ENCODE data around the gene KDM4F. TPM values are rescaled to one million over a fixed set of nuclear protein-coding genes. Genes with fewer than 3 reads are reported as not detected.
A peak's percentile ranks its signal among the peaks of the same experiment; 100 is the strongest.

The KDM4F gene
- polyA plus RNA-seq, 2 donors = not detected

DNA sequence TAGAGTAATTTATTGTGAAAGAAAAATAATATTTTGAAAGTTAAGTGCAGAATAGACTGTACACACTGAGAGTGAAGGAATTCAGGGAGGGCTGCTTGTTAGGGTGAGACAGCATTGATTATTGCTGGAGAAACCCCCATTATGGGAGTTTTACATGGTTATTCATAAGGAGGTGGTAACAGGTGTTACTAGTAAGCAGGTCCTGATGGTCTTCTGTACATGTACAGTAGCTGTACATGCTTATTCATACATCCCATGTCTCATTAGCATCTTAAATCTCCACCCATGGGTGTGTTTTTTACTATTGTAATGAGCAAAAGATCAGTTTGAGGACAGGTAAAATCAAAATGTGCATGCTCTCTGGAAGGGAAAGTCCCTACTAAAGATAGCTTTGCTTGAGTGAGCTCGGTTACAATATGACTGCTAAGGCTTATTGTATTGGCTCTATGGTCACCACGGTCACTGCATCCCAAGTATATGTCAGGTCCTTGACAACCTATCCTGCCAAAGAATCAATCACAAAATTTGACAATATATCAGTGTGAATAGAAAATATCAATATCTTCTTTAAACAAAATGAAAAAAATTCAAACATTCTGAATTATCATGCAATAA lies 6.2 kb downstream of the KDM4F start:
- 40 to 50% methylated on average over 2 of the region's 2 CpGs for WGBS, 2 donors
- H3K27me3 ChIP-seq (ENCODE audit: control insufficient read depth in 1 of 2, insufficient read depth in 2 of 2, low read length in 2 of 2) = peaks cover 0 to 3% of the 10 kb centered on the region in 2 donors

DNA sequence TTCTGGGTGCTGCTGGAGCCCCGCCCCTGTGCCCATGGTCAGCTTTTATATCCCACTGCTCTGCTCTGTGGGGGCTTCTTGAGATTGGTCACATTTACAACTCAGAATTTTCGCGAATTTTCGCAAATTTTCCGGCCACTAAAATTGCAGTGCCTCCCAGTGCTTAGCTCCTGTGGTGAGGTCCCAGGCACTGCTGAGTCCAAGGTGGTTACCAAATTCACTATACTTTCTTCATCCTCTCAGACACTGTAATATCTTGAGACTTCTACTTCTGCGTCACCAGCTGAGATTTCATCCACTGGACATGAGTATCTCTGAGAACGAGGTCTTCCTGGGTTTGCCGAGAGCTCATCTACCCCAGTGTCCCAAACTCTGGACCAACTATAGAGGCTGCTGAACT lies 8.7 kb downstream of the KDM4F start:
- Histone ChIP-seq H3K27me3 (ENCODE audit: control insufficient read depth in 1 of 2, insufficient read depth in 2 of 2, low read length in 2 of 2) (peaks cover 0 to 3% of the 10 kb centered on the region in 2 donors), H3K36me3 (ENCODE audit: control insufficient read depth in 2 of 2, insufficient read depth in 2 of 2, low read length in 1 of 2) (no peaks in the 10 kb centered on the region), H3K4me3 (ENCODE audit: low read depth in 1 of 2, low read length in 2 of 2) (no peak overlapping the region), H3K4me1 (ENCODE audit: control insufficient read depth in 2 of 2, insufficient read depth in 2 of 2, low read length in 1 of 2) (no peaks in the 10 kb centered on the region), H3K27ac (ENCODE audit: low read depth in 2 of 2, low read length in 1 of 2) (no peak overlapping the region), H3K9me3 (ENCODE audit: control insufficient read depth in 2 of 2, insufficient read depth in 1 of 2, low read depth in 1 of 2, low read length in 1 of 2) (no peaks in the 10 kb centered on the region)
- WGBS, 2 donors = 95 to 97% methylated on average over 8 of the region's 8 CpGs

More for the DNA sequence above, 6.2 kb downstream of the KDM4F start:
- Histone ChIP-seq H3K4me3 (ENCODE audit: low read depth in 1 of 2, low read length in 2 of 2) (no peak overlapping the region), H3K4me1 (ENCODE audit: control insufficient read depth in 2 of 2, insufficient read depth in 2 of 2, low read length in 1 of 2) (no peaks in the 10 kb centered on the region), H3K9me3 (ENCODE audit: control insufficient read depth in 2 of 2, insufficient read depth in 1 of 2, low read depth in 1 of 2, low read length in 1 of 2) (no peaks in the 10 kb centered on the region), H3K36me3 (ENCODE audit: control insufficient read depth in 2 of 2, insufficient read depth in 2 of 2, low read length in 1 of 2) (no peaks in the 10 kb centered on the region), H3K27ac (ENCODE audit: low read depth in 2 of 2, low read length in 1 of 2) (no peak overlapping the region)

DNA sequence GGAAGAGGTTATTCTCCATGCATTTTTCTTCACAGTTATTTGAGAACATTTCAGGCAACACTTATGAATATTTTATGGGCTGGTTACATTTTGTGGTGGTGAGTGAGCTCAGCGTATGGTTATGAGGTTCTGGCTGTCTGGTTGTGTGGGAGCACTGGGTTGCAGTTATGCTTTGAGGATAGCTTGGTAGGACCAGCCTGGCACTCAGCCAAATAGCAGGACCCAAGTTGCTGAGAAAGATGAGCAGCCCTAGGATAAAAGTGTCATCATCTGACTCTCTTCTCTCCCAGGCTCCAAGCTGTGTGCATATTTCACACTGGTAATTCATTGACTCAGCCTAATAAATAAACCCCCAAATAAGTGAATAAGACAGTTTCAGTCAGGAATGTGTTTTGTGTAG lies 9.4 kb downstream of the KDM4F start:
- Histone ChIP-seq H3K27ac (ENCODE audit: low read depth in 2 of 2, low read length in 1 of 2) (no peak overlapping the region), H3K36me3 (ENCODE audit: control insufficient read depth in 2 of 2, insufficient read depth in 2 of 2, low read length in 1 of 2) (no peaks in the 10 kb centered on the region), H3K27me3 (ENCODE audit: control insufficient read depth in 1 of 2, insufficient read depth in 2 of 2, low read length in 2 of 2) (peaks cover 0 to 3% of the 10 kb centered on the region in 2 donors), H3K9me3 (ENCODE audit: control insufficient read depth in 2 of 2, insufficient read depth in 1 of 2, low read depth in 1 of 2, low read length in 1 of 2) (no peaks in the 10 kb centered on the region), H3K4me1 (ENCODE audit: control insufficient read depth in 2 of 2, insufficient read depth in 2 of 2, low read length in 1 of 2) (no peaks in the 10 kb centered on the region), H3K4me3 (ENCODE audit: low read depth in 1 of 2, low read length in 2 of 2) (no peak overlapping the region)
- 91 to 97% methylated on average over 1 of the region's 1 CpG for WGBS, 2 donors

DNA sequence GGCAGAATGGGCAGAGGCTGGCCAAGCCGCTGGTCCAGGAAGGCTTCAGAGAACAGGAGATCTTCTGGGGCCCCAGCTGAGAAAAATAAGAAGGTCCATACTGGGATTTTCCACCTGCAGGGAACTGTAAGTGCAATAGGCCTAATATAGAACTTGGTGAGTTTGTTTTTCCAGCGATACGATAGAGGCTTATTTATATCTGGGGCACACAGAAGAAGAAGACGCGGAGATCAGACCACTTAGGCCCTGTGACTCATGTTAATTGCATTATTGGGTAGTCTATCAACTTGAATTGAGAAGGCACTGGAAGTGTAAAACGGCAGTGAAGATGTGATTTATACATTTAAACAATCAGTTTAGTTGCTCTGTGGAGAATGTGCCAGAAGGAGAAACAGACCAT lies 9.8 kb downstream of the KDM4F start:
- Histone ChIP-seq H3K27me3 (ENCODE audit: control insufficient read depth in 1 of 2, insufficient read depth in 2 of 2, low read length in 2 of 2) (peaks cover 0 to 3% of the 10 kb centered on the region in 2 donors), H3K27ac (ENCODE audit: low read depth in 2 of 2, low read length in 1 of 2) (no peak overlapping the region), H3K4me1 (ENCODE audit: control insufficient read depth in 2 of 2, insufficient read depth in 2 of 2, low read length in 1 of 2) (no peaks in the 10 kb centered on the region), H3K4me3 (ENCODE audit: low read depth in 1 of 2, low read length in 2 of 2) (no peak overlapping the region), H3K9me3 (ENCODE audit: control insufficient read depth in 2 of 2, insufficient read depth in 1 of 2, low read depth in 1 of 2, low read length in 1 of 2) (no peaks in the 10 kb centered on the region), H3K36me3 (ENCODE audit: control insufficient read depth in 2 of 2, insufficient read depth in 2 of 2, low read length in 1 of 2) (no peaks in the 10 kb centered on the region)
- 85 to 86% methylated on average over 6 of the region's 6 CpGs for WGBS, 2 donors

DNA sequence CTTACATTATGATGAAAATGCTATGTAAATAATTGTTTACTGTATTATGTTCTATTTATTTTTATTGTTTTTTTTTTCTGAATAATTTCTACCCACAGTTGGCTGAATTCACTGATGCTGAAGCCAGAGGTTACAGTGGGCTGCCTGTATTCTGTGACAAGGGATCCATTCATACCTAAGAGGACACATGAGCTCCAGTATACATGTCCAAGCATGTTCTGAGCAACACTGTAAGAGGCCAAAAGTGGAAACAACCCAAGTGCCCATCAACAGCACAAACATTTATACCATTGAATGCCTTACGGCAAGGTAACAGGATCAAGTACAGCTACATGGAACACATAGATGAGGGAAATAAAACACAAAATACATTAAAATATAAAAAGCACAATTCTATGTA lies 16.1 kb downstream of the KDM4F start:
- Histone ChIP-seq H3K4me3 (ENCODE audit: low read depth in 1 of 2, low read length in 2 of 2) (no peak overlapping the region), H3K27ac (ENCODE audit: low read depth in 2 of 2, low read length in 1 of 2) (no peak overlapping the region), H3K4me1 (ENCODE audit: control insufficient read depth in 2 of 2, insufficient read depth in 2 of 2, low read length in 1 of 2) (peaks cover 0 to under 1% of the 10 kb centered on the region in 2 donors), H3K36me3 (ENCODE audit: control insufficient read depth in 2 of 2, insufficient read depth in 2 of 2, low read length in 1 of 2) (no peaks in the 10 kb centered on the region), H3K9me3 (ENCODE audit: control insufficient read depth in 2 of 2, insufficient read depth in 1 of 2, low read depth in 1 of 2, low read length in 1 of 2) (no peaks in the 10 kb centered on the region), H3K27me3 (ENCODE audit: control insufficient read depth in 1 of 2, insufficient read depth in 2 of 2, low read length in 2 of 2) (no peaks in the 10 kb centered on the region)
- WGBS, 2 donors = 87 to 97% methylated on average over 1 of the region's 1 CpG

DNA sequence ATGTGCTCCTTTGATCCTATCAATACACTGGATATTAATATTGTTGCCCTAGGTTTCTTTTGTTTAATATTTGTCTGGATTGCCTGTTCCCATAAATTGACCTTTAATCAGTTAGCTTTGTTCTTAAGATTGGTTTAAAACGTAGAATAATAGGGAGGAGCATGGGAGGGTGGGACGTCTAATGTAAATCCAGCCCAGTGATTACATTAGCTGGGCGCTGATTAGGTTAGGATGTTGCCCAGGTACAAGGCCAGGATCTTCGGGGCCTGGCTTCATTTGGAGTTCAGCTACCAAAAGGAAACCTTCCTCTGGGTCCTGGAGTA lies 17.5 kb downstream of the KDM4F start, which contains the start of gene SRSF8:
Gene SRSF8, plus strand, starts transcription at position 204 of the 323 bp plus-strand sequence. CDS start 308 bp downstream, outside the sequence.
- no peaks in the 10 kb centered on the region for H3K9me3 ChIP-seq (ENCODE audit: control insufficient read depth in 2 of 2, insufficient read depth in 1 of 2, low read depth in 1 of 2, low read length in 1 of 2)

DNA sequence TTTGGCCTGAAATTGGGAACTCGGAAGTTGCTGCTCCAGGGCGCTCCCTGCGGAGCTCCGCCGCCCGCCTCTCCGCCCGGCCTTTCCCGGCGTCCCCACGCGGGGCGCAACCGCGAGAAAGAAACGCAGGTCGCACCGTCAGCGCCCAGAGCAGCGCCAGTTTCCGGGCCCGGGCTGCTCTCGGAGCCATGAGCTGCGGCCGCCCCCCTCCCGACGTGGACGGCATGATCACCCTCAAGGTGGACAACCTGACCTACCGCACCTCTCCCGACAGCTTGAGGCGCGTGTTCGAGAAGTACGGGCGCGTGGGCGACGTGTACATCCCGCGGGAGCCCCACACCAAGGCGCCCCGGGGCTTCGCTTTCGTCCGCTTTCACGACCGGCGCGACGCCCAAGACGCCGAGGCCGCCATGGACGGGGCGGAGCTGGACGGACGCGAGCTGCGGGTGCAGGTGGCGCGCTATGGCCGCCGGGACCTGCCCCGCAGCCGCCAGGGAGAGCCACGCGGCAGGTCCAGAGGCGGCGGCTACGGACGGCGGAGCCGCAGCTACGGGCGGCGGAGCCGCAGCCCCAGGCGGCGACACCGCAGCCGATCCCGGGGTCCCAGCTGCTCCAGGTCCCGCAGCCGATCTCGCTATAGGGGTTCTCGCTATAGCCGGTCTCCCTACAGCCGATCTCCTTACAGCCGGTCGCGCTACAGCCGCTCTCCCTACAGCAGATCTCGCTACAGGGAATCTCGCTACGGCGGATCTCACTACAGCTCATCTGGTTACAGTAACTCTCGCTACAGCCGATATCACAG lies 18.0 kb downstream of the KDM4F start:
- H3K4me3 ChIP-seq (ENCODE audit: low read depth in 1 of 2, low read length in 2 of 2) = peak overlapping the region; percentile 84 to 99
- 0 to 1% methylated on average over 85 to 98 of the region's 98 CpGs for WGBS, 2 donors
- H3K9me3 ChIP-seq (ENCODE audit: control insufficient read depth in 2 of 2, insufficient read depth in 1 of 2, low read depth in 1 of 2, low read length in 1 of 2) = no peaks in the 10 kb centered on the region
- H3K27me3 ChIP-seq (ENCODE audit: control insufficient read depth in 1 of 2, insufficient read depth in 2 of 2, low read length in 2 of 2) = no peaks in the 10 kb centered on the region
- H3K27ac ChIP-seq (ENCODE audit: low read depth in 2 of 2, low read length in 1 of 2) = peak overlapping the region; percentile 99 to 100
- peaks cover 0 to 3% of the 10 kb centered on the region in 2 donors for H3K4me1 ChIP-seq (ENCODE audit: control insufficient read depth in 2 of 2, insufficient read depth in 2 of 2, low read length in 1 of 2)
- H3K36me3 ChIP-seq (ENCODE audit: control insufficient read depth in 2 of 2, insufficient read depth in 2 of 2, low read length in 1 of 2) = no peaks in the 10 kb centered on the region

More for the DNA sequence above, 17.5 kb downstream of the KDM4F start, which contains the start of gene SRSF8:
- Histone ChIP-seq H3K4me3 (ENCODE audit: low read depth in 1 of 2, low read length in 2 of 2) (peak within 1 kb of the TSS; percentile 84 to 99), H3K27me3 (ENCODE audit: control insufficient read depth in 1 of 2, insufficient read depth in 2 of 2, low read length in 2 of 2) (no peaks in the 10 kb centered on the region), H3K27ac (ENCODE audit: low read depth in 2 of 2, low read length in 1 of 2) (peak within 1 kb of the TSS; percentile 99 to 100), H3K4me1 (ENCODE audit: control insufficient read depth in 2 of 2, insufficient read depth in 2 of 2, low read length in 1 of 2) (peaks cover 0 to 3% of the 10 kb centered on the region in 2 donors), H3K36me3 (ENCODE audit: control insufficient read depth in 2 of 2, insufficient read depth in 2 of 2, low read length in 1 of 2) (no peaks in the 10 kb centered on the region)
- 0 to 1% methylated on average over 4 of the region's 4 CpGs for WGBS, 2 donors

DNA sequence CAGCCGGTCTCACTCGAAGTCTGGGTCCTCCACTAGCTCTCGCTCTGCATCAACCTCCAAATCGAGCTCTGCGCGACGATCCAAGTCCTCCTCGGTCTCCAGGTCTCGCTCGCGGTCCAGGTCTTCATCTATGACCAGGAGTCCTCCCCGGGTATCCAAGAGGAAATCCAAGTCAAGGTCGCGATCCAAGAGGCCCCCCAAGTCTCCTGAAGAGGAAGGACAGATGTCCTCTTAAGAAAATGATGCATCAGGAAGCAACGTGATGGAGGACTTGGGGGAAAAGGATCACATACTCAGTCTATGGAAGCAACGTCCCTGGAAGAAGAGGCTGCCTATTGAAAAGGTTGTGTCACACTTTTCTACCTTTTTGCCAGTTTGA lies 18.6 kb downstream of the KDM4F start:
- H3K27me3 ChIP-seq (ENCODE audit: control insufficient read depth in 1 of 2, insufficient read depth in 2 of 2, low read length in 2 of 2) = no peaks in the 10 kb centered on the region
- WGBS, 2 donors = 0 to 1% methylated on average over 16 of the region's 16 CpGs
- peak overlapping the region; percentile 84 to 99 for H3K4me3 ChIP-seq (ENCODE audit: low read depth in 1 of 2, low read length in 2 of 2)
- H3K36me3 ChIP-seq (ENCODE audit: control insufficient read depth in 2 of 2, insufficient read depth in 2 of 2, low read length in 1 of 2) = no peaks in the 10 kb centered on the region
- H3K9me3 ChIP-seq (ENCODE audit: control insufficient read depth in 2 of 2, insufficient read depth in 1 of 2, low read depth in 1 of 2, low read length in 1 of 2) = no peaks in the 10 kb centered on the region
- H3K4me1 ChIP-seq (ENCODE audit: control insufficient read depth in 2 of 2, insufficient read depth in 2 of 2, low read length in 1 of 2) = peaks cover 0 to 3% of the 10 kb centered on the region in 2 donors
- peak overlapping the region; percentile 99 to 100 for H3K27ac ChIP-seq (ENCODE audit: low read depth in 2 of 2, low read length in 1 of 2)

DNA sequence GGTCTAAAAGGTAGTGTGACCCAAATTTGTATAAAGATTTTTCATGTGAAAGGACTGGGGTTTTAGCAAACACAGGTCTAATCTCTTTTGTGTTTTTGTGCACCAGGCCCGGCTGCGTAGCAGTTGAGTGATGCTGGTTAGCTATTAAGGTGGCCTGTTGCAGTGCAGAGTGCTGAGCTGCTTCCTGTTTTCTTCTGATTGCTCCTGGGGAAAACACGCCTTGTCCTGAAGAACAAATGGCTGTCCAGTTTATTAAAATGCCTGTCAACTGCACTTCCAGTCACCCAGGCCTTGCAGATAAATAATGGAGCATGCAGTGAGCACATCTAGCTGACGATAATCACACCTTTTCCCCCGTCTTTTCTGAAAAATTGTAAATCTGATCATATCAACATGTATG lies 19.3 kb downstream of the KDM4F start:
- H3K4me3 ChIP-seq (ENCODE audit: low read depth in 1 of 2, low read length in 2 of 2) = peak overlapping the region; percentile 84 to 99
- no peaks in the 10 kb centered on the region for H3K36me3 ChIP-seq (ENCODE audit: control insufficient read depth in 2 of 2, insufficient read depth in 2 of 2, low read length in 1 of 2)
- peak overlapping the region; percentile 99 to 100 for H3K27ac ChIP-seq (ENCODE audit: low read depth in 2 of 2, low read length in 1 of 2)
- peaks cover 0 to 3% of the 10 kb centered on the region in 2 donors for H3K4me1 ChIP-seq (ENCODE audit: control insufficient read depth in 2 of 2, insufficient read depth in 2 of 2, low read length in 1 of 2)
- H3K9me3 ChIP-seq (ENCODE audit: control insufficient read depth in 2 of 2, insufficient read depth in 1 of 2, low read depth in 1 of 2, low read length in 1 of 2) = no peaks in the 10 kb centered on the region
- H3K27me3 ChIP-seq (ENCODE audit: control insufficient read depth in 1 of 2, insufficient read depth in 2 of 2, low read length in 2 of 2) = no peaks in the 10 kb centered on the region
- WGBS, 2 donors = 1 to 2% methylated on average over 5 of the region's 5 CpGs
